ENCODE data around the gene RIPOR2.
"Not testable (repeated sequence)": the region's sequence is repeated elsewhere in the genome, so short reads cannot be mapped to it uniquely, and the experiment has no call there.

The RIPOR2 gene

DNA sequence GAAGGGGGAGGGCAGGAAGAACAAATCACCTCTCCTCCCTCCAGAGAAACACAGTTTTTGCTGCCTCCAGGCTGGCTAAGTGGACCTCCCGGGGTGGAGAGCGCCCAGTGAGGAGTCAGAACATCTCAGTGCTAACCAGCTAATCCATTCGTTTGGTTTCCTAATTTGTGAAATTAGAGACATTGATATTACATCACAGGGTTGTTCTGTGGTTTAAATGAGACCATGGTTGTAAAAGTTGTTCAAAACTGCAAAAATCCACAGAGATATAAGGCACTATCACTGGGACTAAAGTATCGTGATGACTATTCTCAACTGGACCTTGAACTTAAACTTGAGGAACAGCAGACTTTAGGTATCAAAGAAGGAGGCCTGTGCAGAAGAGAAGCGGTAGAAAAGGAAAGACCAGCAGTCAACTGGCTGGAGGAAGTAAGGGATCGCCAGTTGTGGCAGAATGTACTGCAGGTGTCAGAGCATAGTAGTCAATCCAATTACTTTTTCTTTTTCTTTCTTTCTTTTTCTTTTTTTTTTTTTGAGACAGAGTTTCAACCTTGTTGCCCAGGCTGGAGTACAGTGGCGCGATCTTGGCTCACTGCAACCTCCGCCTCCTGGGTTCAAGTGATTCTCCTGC lies 33.9 kb downstream of the RIPOR2 start:
- no peak for DNase-seq

DNA sequence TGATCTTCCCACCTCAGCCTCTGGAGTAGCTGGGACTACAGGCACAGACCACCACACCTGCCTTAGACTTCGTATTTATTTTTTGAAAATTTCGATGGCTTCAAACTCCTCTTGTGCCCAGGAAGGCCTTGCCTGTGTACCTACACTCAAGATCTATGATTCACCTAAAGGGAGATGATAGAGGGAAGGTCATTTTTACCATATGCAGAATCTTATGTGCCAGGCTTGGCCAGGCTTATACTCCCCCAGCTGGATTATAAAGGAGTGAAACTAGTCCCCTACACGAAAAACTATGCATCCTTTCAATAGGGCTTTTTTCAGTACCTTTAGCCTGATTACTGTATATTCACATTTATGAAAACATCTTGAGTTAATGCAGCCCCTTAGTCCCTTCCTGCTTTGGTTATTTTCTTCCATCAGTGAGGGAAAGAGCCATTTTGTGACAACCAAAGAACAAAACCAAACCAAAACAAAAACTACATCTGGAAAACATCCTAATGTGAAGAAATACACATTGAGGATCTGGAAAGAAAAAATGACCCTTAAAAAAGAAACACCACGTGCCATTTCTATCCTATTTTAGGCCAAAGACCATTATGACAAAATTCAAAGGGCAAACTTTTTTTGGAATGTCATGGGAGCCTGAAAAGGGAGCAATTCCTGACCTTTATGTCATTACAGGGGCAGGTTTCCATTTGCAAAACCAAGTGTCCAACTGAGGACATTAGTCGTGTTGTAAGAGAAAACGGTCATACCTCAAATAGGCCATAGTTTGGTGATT lies 34.7 kb downstream of the RIPOR2 start:
- DNase-seq = no peak

DNA sequence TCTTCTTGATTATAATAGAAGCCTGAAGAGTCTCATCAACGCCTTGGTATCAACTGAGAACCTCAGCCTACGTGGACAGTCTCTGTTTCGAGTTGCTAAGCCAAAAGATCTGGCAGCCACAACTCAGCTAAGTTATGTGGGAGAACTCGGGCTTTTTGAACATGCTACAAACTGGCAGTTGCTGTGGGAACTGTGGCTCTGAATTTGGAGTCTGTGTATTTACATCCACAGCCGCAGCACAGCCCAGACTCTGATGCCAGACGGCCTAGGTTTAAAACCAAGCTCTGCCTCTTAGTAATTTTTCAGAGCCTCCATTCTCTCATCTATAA lies 35.8 kb downstream of the RIPOR2 start:
- DNase-seq = no peak

DNA sequence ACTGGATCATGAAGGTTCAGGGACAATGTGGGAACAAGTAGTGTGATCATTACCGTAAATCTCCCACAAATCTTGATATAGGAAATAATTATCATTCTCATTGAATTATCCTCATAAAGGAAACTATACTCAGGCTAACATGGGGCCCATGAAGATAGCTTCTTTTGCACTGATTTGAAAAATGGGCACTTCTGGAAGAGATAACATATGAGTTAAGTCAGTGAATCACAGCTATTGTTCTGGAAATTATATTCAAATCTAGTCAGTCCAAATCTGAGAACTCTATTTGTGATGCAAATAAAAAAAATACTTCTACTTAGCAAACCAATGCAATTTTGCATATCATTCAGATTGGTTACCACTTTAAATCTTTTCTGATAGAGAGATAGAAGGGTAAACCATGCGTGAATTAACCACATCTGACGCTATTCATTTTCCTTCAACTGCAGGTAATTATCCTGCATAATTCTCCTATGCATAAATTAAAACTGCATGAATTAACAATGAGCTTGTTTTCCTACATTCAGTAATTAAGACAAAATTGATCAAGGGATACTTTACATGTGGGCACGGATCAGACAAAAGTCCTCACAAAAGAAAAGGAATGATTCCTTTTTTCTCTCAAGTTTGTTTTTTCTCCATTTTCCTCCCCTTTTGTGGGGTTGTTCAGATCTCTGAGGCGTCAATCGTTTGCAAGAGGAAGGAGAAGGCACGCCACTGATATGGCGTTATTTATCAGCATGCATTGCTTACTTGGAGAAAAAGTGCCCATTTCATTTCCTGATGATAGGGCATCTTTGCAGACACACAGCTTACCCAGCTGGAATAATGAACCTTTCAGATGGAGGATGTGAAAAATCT lies 36.4 kb downstream of the RIPOR2 start:
- no peak for DNase-seq

DNA sequence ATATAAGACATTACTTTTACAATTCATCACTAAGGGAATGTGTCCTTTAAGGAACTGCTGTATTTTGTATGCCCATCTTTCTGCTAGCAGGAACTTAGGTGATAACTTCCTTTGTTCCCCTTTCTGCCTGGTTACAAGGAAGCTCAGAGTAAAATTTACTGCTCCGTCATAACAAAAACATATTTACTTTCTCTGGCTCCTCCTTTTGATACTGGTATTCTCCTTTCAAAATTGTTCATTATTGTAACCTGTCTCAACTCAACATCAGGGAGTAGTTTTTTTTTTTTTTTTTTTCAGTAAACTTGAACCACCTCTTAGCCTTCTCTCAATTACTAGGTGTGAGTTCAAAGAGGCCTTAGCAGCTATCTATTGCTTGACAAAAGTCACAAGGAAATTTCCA lies 37.1 kb downstream of the RIPOR2 start:
- no peak for DNase-seq

DNA sequence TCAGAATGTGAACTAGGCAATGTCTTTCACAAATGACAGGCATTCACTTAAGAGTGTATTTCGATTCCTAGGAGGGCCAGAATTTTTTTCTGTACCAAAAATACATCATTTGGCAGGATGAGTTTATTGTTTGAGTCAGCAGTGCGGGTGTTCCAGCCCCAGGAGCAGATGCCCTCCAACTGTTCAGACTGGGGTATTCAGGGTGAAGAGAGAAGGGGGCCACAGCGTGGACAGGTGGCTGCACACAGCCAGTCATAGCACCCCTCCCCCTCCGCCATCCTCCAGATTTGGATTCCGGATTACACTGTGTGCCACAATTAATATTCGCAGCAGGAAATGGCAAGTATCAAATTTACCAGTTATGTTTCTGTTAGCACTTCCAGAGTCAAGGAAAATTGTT lies 38.6 kb downstream of the RIPOR2 start:
- no peak for DNase-seq

DNA sequence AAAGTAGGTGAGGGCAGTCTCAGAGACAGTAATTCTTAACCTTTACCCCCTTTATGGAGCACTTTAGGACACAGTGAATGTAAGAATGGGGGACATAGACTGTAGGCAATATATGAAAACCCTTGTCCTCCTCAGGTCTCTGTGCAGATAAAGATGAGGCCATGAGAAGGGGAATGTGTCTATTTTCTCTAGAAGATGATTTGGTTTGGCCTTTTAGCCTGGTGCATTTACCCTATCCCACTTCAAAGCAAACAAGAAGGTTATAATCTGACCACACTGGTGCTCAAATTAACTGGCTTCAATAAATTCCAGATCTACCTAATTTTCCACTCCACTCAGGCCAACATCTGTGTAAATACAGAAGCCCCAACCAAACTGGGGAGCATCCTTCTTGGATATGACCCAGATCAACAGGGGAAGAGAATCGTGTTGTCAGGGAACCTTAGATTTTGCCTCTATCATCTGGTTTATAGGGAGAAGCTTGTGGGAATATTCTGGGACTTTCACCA lies 42.4 kb downstream of the RIPOR2 start:
- DNase-seq = no peak

DNA sequence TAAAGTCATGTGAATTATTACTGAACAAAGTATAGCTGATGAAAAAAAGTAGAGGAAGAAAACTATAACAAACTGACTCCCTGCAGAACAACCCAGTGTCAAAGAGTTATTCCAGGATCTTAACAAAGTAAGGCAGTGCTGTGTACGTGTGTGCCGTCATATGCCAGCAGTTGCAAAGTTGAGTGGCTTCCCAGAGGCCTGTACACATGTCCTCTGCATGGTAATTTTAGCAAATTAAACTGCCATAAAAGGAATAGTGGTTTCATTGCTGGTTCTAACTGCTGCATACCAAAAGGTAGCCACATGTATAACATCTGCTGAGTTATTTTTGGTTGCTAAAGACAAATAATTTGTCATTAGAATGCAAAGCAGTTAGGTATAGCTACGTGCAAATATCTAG lies 44.8 kb downstream of the RIPOR2 start:
- DNase-seq = no peak

DNA sequence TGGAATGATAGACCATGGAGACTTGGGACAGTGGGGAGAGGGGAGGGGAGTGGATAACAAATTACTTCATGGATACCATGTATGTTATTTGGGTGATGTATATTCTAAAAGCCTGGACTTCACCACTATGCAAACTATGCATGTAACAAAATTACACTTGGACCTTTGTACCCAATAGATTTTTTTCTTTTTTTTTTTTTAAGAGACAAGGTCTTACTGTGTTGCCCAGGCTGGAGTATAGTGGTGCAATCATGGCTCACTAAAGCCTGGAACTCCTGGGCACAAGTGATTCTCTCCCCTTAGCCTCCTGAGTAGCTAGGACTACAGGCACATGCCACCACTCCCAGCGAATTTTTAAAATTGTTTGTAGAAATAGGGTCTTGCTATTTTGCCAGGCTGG lies 45.3 kb downstream of the RIPOR2 start:
- DNase-seq = no peak

DNA sequence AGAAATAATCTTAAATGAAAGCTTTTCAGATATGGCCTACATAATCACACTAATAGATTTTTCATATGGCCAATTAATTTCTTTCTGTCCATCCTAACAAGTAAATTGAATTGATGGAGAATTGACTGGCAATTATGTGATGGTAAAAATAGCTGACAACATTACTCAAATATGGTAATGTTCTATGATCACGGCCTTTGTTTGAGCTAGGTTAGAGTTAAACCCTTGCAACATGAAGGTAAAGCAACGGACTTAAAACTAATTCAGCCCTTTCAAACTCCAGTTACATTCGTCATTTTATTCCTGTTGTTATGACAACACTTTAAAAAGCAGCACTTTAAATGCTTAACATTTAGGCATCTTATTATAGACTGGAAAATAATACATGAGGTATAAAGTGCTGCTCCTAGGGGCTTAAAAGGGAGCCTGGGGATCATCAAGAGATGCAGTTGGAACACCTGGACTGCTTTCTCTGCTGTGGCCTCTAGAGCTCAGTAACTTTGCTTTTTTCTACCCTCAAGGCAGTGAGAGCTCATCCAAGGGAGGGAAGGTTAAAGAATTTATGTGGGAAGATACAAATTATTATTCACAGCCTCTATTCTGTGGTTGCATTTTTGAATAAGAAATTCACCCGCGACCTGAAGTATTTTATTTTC lies 46.9 kb downstream of the RIPOR2 start:
- no peak for DNase-seq

DNA sequence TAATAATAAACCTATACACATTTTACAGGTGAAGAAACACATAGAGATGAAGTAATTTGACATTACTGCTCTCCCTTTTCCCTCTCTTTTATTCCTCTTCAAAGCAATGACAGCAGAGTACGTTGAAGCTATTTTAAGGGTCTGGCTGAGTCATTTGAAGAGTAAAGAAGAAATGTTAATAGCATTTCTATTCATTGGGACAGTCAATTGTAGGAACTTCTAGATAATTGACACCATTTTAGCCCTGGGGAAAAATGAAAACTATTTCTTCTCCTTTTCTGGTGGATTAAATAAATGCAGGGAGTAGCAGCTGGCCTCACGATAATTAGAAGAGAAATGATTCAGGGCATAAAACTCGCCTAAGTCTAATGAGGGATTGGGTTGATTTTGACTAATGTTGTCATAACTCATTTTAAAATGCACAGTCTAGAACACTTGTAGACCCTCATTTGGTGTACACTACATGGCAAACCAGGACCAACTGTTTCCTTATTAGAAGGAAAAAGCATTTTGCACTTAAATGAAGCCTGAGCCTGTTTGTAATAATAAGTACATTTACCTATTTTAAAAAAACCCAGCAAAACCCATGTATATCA lies 48.1 kb downstream of the RIPOR2 start:
- no peak for DNase-seq

DNA sequence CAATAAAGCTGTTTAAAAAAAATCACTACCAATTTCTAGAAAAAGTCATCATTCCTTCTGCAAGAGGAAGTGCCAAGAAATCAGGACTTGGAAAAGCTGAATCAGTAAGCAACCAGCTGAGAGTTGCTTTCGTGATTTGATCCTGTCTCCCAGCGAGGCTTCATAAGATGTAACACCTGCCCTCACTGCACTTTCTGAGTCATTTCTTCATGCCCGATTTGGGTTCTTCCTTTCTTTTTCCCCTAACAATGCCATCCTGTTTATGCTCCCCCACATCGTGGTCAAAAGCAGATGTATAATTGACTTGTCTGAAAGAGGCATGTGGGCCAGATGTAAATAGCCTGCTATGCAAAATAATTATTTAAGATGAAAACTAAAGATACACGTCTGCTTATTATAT lies 52.1 kb downstream of the RIPOR2 start:
- no peak for DNase-seq

DNA sequence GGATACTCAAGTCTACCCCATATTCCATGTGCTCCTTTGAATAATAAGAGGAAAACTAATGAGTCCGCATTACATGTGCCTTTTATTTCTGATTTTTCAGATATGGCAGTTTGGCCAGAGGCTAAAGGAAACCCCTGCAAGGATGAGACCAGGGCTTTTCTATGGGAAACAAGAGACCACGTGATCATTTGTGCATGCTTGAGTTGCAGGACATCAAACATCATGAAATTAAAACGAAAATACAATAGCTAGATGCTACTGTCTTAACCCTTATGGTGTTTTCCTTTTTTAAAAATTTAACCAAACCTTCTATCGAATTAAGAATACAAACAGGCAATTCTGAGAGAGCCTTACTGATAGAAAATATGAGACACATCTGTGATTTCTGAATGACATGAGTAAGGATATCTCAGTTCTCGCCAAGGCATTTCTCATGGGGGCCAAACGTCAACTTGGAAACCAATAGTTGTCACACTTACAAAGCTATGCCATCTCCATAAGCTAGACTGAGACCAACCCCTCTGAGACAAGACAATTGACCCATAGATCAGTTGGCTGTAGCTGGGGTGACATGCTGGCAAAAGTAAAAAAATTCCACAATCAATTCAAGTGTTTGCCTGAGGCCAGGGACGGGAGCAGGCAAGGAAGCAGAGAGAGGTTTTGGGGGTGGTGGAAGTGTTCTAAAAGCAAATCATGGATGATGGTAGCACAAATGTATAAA lies 52.8 kb downstream of the RIPOR2 start:
- DNase-seq = no peak

DNA sequence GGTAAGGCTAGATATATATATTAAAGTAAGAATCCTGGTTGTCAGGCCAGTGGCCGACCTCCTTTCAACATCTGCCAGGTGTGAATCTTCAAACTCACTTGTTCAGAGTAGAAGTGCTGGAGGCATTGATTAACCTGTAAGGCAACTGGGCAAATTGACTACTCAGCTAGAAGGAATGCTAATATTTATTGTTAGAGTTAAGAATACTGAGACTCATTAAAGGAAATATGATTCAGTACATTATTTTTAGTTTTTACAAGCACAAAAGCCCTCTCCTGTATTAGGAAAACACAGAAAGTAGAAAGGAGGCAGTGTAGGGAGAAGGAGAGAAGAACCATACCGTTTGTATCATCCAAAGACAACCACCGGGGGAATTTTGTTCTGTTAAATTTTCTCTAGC lies 53.5 kb downstream of the RIPOR2 start:
- no peak for DNase-seq

DNA sequence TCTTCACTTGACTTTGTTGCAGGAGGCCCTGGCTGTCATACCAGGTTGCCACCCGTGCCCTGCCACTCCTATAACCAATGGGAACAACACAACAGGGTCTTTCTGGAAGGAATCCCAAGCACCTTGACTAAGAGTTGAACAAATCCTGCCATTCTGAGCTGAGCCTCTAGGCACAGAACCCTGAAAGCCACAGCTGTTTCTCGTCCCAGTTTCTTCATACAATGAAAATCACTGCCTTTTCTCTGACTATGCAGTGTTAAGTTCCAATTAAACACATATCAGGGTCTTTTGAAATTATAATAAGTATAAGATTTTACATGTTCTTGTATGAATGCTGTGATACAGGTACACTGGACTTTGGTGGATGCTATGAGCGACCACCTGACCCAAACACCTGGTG lies 54.4 kb downstream of the RIPOR2 start:
- DNase-seq = no peak

DNA sequence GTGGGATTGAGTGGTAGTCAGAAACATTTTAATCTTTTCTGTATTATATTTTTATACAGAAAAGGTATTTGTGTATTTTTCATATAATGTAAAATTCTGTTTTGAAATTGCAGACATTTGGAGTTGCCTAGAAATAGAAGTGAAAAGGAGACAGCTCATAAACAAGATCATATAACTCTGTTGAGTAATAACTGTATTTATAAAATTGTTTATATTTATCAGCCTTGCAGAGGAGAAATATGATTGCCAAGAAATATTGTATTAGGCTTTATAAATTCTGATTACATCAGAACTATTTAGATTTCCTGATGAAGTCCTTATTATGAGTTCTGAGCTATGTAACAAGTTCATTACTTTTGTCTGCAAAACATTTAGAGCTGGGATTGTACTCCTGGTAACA lies 55.3 kb downstream of the RIPOR2 start:
- DNase-seq = no peak

DNA sequence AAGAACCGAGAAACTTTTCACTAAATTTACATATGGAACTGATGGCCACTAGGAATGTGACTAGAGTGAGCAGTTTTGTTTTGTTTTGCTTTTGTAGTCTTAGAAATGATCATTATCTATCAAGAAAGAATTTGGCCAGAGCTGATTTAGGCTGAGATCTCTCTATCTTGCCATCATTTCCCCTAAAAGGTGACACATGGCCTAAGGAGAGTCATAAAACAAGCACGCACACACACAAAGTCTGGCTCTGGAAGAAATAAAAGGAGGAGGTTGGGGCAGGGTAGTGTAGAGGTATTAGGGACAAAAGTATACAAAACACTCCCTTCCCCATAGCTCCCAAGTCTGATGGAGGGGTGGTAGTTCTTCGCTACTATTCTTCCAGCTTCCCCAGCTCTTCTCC lies 56.4 kb downstream of the RIPOR2 start:
- DNase-seq = no peak

DNA sequence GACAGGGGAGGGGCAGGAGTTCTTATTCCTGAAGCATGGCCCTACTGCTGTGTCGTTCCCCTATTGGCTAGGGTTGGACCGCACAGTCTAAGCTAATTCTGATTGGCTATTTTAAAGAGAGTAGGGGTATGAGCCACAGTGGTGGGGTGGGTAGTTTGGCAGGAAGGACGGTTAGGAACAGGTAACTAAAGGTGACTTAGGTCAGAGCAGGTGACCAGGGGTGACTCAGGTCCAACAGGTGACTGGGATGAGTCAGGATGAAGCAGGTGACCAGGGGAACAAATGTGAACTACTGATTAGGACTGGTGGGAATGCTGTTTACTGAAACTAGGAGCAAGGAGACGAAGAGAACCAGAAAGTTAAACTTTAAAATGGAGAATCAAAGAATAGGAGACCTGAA lies 58.0 kb downstream of the RIPOR2 start:
- DNase-seq = not testable (repeated sequence)

DNA sequence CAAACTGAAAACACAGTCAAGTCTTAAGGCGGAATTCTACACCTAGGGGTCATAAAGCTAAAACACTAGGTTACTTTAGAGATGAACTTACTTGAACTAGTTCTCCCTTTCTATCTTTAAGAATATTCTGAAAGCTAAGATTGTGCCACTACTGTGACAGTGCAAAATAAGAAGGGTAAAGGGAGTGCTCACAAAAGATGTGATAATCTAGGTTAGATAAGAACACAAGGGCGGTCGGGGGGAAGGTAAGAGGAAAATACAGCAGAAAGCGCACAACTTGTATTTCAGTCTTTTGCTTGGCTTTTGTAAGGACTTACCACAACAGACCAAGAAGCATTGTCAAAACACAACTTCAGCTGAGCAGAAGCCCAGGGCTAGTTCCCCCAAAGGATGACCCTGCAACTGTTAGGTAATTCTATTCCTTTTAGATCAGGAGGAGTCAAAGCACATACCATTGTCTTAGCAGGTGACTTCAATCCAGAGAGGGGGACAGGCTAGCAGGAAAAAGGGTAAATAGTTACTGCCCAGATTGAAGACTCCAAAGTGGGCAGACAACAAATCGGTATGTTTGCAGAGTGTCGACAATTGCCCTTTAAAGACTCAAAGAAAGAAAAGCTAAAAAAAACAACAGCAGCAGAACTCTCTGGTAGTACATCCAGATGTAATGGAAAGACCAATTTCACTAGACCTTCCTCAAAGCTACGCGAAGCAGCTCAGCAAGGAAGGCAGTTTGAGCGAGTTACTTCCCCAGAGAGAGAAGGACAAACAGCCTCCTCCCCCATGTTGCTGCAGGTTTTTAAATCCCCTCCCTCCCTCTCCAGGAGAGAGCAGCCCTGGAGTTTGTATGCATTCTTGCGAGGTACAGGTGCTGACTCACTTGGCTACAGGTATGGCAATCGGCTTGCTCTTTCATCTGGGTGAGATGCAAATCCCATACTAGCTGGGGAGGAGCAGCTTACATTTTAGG lies 59.0 kb downstream of the RIPOR2 start:
- DNase-seq = no peak

DNA sequence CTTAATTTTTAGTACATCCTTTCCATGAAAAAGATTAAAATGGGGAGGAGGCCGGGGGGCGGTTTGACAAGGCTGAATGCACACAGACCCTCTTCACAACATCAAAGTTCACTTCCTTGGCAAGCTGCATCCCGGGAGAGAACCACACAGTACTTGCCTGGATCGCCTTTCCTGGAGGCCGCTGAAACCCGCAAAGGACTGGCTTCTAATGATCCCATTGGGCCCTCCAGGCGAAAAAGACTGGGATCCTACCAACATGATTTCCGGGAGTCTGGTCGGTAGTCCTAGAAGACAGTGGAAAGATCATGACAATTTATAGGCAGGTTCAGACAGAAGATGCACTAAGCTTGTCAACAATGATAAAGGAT lies 60.2 kb downstream of the RIPOR2 start:
- no peak for DNase-seq

All from NCI-H187 treated with DMSO at 0.1 percent for 48 hours (cell line).